ENCODE data around the gene SLC35E3. TPM values are rescaled to one million over a fixed set of nuclear protein-coding genes. Genes with fewer than 3 reads are reported as not detected.

SLC35E3 gene
- total and polyA plus RNA-seq, 2 of the 13 experiments (the other 11 are each of a cell fraction or from before 2014, with no cell fraction given), result 13.0 to 22.1 TPM

DNA sequence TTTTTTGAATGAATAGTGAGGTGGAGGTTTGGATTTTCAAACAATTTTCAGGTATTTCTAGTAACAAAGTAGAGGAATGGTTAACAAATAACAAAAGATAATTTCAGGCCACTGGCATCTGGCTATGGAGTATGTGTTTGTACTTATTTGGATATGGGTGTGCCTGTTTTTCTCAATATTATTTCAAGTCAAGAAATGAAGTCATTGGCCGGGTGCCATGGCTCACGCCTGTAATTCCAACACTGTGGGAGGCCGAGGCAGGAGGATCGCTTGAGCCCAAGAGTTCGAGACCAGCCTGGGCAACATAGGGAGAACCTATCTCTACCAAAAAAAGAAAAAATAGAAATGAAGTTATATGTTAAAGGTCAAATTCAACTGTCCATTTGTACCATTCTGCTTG lies 13.9 kb downstream of the SLC35E3 start:
- intact Hi-C loops (cut with micrococcal nuclease; ENCODE audit: unreplicated experiment) (no loop called here), in situ Hi-C loops (cut with HindIII; ENCODE audit: extremely low pct_ligation_motif_present, low pct_unique_long_range_greater_than_20kb) (no loop called here)
- Histone ChIP-seq H3K9me3 (ENCODE audit: low read length) (no peaks in the 10 kb centered on the region), H3K4me1 (ENCODE audit: insufficient read depth, low read length) (peaks cover 10% of the 10 kb centered on the region), H4K20me1 (ENCODE audit: insufficient read depth, low read length) (no peaks in the 10 kb centered on the region), H3K4me3 (replicated peaks in 1 of 3; ENCODE audit: insufficient read depth in 1 of 3, low read depth in 2 of 3, low read length in 3 of 3) (no peak overlapping the region), H3K4me2 (ENCODE audit: low read depth, low read length) (no peak overlapping the region), H3K79me2 (ENCODE audit: insufficient read depth, low read length) (no peaks in the 10 kb centered on the region), H3K9ac (ENCODE audit: insufficient read depth, low read depth, low read length) (no peak overlapping the region), H3K27me3 (ENCODE audit: control insufficient read depth in 1 of 2, insufficient read depth in 2 of 2, low read length in 2 of 2) (no peaks in the 10 kb centered on the region), H3K36me3 (replicated peaks in 1 of 2; ENCODE audit: control insufficient read depth in 1 of 2, insufficient read depth in 2 of 2, low read length in 2 of 2) (peaks cover 5 to 42% of the 10 kb centered on the region in 2 experiments), H2AFZ (ENCODE audit: low read length) (no peak overlapping the region), H3K27ac (ENCODE audit: extremely low read length, insufficient read depth, low read length) (no peak overlapping the region)
- ATAC-seq (no peak), FAIRE-seq (no peak), DNase-seq (ENCODE audit: low spot score) (no peak)
- 98% methylated on average over 5 of the region's 5 CpGs for WGBS (ENCODE audit: low lambda C conversion rate)
- POLR2A ChIA-PET, result interaction anchor here (1.4 kb wide), 1 partner anchor 49 kb away, joined by 3 read pairs; no protein-coding TSS in a partner anchor
- BruUV-seq (replicated peaks), result no TSS peak
- CTCF ChIA-PET (ENCODE audit: low intra/inter-chr PET ratio, low total read pairs), result no interaction called here
- TF ChIP-seq ETV6 (CRISPR knock-in tag; conservative IDR thresholded peaks at IDR 0.05), result no peak
- TF ChIP-seq, protein P1, sequence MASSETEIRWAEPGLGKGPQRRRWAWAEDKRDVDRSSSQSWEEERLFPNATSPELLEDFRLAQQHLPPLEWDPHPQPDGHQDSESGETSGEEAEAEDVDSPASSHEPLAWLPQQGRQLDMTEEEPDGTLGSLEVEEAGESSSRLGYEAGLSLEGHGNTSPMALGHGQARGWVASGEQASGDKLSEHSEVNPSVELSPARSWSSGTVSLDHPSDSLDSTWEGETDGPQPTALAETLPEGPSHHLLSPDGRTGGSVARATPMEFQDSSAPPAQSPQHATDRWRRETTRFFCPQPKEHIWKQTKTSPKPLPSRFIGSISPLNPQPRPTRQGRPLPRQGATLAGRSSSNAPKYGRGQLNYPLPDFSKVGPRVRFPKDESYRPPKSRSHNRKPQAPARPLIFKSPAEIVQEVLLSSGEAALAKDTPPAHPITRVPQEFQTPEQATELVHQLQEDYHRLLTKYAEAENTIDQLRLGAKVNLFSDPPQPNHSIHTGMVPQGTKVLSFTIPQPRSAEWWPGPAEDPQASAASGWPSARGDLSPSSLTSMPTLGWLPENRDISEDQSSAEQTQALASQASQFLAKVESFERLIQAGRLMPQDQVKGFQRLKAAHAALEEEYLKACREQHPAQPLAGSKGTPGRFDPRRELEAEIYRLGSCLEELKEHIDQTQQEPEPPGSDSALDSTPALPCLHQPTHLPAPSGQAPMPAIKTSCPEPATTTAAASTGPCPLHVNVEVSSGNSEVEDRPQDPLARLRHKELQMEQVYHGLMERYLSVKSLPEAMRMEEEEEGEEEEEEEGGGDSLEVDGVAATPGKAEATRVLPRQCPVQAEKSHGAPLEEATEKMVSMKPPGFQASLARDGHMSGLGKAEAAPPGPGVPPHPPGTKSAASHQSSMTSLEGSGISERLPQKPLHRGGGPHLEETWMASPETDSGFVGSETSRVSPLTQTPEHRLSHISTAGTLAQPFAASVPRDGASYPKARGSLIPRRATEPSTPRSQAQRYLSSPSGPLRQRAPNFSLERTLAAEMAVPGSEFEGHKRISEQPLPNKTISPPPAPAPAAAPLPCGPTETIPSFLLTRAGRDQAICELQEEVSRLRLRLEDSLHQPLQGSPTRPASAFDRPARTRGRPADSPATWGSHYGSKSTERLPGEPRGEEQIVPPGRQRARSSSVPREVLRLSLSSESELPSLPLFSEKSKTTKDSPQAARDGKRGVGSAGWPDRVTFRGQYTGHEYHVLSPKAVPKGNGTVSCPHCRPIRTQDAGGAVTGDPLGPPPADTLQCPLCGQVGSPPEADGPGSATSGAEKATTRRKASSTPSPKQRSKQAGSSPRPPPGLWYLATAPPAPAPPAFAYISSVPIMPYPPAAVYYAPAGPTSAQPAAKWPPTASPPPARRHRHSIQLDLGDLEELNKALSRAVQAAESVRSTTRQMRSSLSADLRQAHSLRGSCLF (CRISPR knock-in tag; IDR thresholded peaks at IDR 0.05; ENCODE audit: borderline replicate concordance), result no peak
- TF ChIP-seq PCBP1 (IDR thresholded peaks at IDR 0.05; ENCODE audit: borderline replicate concordance, low read depth, low read length), result no peak
- TF ChIP-seq, protein P2, sequence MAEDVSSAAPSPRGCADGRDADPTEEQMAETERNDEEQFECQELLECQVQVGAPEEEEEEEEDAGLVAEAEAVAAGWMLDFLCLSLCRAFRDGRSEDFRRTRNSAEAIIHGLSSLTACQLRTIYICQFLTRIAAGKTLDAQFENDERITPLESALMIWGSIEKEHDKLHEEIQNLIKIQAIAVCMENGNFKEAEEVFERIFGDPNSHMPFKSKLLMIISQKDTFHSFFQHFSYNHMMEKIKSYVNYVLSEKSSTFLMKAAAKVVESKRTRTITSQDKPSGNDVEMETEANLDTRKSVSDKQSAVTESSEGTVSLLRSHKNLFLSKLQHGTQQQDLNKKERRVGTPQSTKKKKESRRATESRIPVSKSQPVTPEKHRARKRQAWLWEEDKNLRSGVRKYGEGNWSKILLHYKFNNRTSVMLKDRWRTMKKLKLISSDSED (CRISPR knock-in tag; IDR thresholded peaks at IDR 0.05), result no peak
- TF ChIP-seq ZNF431 (CRISPR knock-in tag; IDR thresholded peaks at IDR 0.05; ENCODE audit: borderline replicate concordance, low read depth), result no peak
- TF ChIP-seq, protein P3, sequence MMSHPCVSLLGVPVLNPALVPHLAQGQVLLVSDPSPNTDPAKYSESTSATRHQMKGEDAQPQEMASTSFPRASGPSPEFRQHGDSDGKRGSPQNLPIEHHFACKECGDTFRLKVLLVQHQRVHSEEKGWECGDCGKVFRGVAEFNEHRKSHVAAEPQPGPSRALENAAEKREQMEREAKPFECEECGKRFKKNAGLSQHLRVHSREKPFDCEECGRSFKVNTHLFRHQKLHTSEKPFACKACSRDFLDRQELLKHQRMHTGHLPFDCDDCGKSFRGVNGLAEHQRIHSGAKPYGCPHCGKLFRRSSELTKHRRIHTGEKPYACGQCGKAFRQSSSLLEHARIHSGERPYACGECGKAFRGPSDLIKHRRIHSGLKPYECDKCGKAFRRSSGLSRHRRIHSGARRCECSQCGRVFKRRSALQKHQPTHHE (CRISPR knock-in tag; IDR thresholded peaks at IDR 0.05; ENCODE audit: borderline replicate concordance), result no peak
- TF ChIP-seq, protein P4, sequence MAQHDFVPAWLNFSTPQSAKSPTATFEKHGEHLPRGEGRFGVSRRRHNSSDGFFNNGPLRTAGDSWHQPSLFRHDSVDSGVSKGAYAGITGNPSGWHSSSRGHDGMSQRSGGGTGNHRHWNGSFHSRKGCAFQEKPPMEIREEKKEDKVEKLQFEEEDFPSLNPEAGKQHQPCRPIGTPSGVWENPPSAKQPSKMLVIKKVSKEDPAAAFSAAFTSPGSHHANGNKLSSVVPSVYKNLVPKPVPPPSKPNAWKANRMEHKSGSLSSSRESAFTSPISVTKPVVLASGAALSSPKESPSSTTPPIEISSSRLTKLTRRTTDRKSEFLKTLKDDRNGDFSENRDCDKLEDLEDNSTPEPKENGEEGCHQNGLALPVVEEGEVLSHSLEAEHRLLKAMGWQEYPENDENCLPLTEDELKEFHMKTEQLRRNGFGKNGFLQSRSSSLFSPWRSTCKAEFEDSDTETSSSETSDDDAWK (CRISPR knock-in tag; IDR thresholded peaks at IDR 0.05), result no peak
- TF ChIP-seq, protein P5, sequence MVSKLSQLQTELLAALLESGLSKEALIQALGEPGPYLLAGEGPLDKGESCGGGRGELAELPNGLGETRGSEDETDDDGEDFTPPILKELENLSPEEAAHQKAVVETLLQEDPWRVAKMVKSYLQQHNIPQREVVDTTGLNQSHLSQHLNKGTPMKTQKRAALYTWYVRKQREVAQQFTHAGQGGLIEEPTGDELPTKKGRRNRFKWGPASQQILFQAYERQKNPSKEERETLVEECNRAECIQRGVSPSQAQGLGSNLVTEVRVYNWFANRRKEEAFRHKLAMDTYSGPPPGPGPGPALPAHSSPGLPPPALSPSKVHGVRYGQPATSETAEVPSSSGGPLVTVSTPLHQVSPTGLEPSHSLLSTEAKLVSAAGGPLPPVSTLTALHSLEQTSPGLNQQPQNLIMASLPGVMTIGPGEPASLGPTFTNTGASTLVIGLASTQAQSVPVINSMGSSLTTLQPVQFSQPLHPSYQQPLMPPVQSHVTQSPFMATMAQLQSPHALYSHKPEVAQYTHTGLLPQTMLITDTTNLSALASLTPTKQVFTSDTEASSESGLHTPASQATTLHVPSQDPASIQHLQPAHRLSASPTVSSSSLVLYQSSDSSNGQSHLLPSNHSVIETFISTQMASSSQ (IDR thresholded peaks at IDR 0.05; ENCODE audit: low read depth), result no peak
- TF ChIP-seq, protein P5 (CRISPR knock-in tag; IDR thresholded peaks at IDR 0.05; ENCODE audit: borderline replicate concordance), result no peak

Measured in HepG2 (cell line).